MM.1S (cell line): ENCODE data around the gene CLIP4.

Experiments
- DNase-seq: peaks from one replicate; pipeline ENCODE4 v3.0.0-alpha.2; 2015
- H2AFZ ChIP-seq: fragments of 300-600 bp; sonication (generic); 2 replicates; pipeline ENCODE4 v1.6.0; 2016; ENCODE audit warnings: antibody characterized with exemption, low read length
- H3F3A ChIP-seq: fragments of 300-600 bp; sonication (generic); 2 replicates; pipeline ENCODE4 v1.6.1; 2016; ENCODE audit warnings: mild to moderate bottlenecking, antibody characterized with exemption, low read length, moderate library complexity, mixed read lengths; ENCODE audit not compliant: insufficient read depth
- H3K27ac ChIP-seq: fragments of 300-600 bp; sonication (generic); 2 replicates; pipeline ENCODE4 v1.5.1; 2016; ENCODE audit warnings: mild to moderate bottlenecking, low read length
- H3K27me3 ChIP-seq: fragments of 300-600 bp; sonication (generic); replicated peaks from 2 replicates; pipeline ENCODE4 v1.6.0; 2016; ENCODE audit warnings: low read length; ENCODE audit not compliant: insufficient read depth
- H3K36me3 ChIP-seq: fragments of 300-600 bp; sonication (generic); replicated peaks from 2 replicates; pipeline ENCODE4 v1.6.1; 2016; ENCODE audit warnings: mild to moderate bottlenecking, low read length, mixed read lengths; ENCODE audit not compliant: insufficient read depth
- H3K4me1 ChIP-seq: fragments of 300-600 bp; sonication (generic); 2 replicates; pipeline ENCODE4 v1.6.1; 2016; ENCODE audit warnings: low read length, mixed read lengths
- H3K4me2 ChIP-seq: fragments of 300-600 bp; sonication (generic); 2 replicates; pipeline ENCODE4 v1.6.0; 2016; ENCODE audit warnings: low read depth, low read length
- H3K4me3 ChIP-seq: fragments of 300-600 bp; sonication (generic); 2 replicates; pipeline ENCODE4 v1.5.1; 2016; ENCODE audit warnings: low read length, mixed read lengths
- H3K79me2 ChIP-seq: fragments of 300-600 bp; sonication (generic); 2 replicates; pipeline ENCODE4 v1.6.1; 2016; ENCODE audit warnings: mixed run types, low read length, mixed read lengths
- H3K9ac ChIP-seq: fragments of 300-600 bp; sonication (generic); 2 replicates; pipeline ENCODE4 v1.6.1; 2016; ENCODE audit warnings: low read length, mixed read lengths
- H3K9me2 ChIP-seq: fragments of 300-600 bp; sonication (generic); replicated peaks from 2 replicates; pipeline ENCODE4 v1.6.1; 2016; ENCODE audit warnings: mild to moderate bottlenecking, low read length, mixed read lengths; ENCODE audit not compliant: insufficient read depth
- H3K9me3 ChIP-seq: fragments of 300-600 bp; sonication (generic); replicated peaks from 2 replicates; pipeline ENCODE4 v1.6.1; 2016; ENCODE audit warnings: mild to moderate bottlenecking, low read length, mixed read lengths; ENCODE audit not compliant: insufficient read depth
- H4K20me1 ChIP-seq: fragments of 300-600 bp; sonication (generic); 2 replicates; pipeline ENCODE4 v1.6.1; 2016; ENCODE audit warnings: mild to moderate bottlenecking, low read length, moderate library complexity, mixed read lengths; ENCODE audit not compliant: insufficient read depth
- CTCF ChIP-seq: fragments of 300-600 bp; sonication (generic); IDR thresholded peaks from 2 replicates; pipeline ENCODE4 v1.5.1; 2016; ENCODE audit warnings: antibody characterized with exemption, low read length, mixed read lengths
- EZH2 ChIP-seq: fragments of 300-600 bp; sonication (generic); optimal IDR thresholded peaks from 2 replicates; pipeline ENCODE3; 2017; ENCODE audit warnings: low read depth, mild to moderate bottlenecking, antibody characterized with exemption, low read length, mixed read lengths
- EZH2phosphoT487 ChIP-seq: fragments of 300-600 bp; sonication (generic); IDR thresholded peaks from 2 replicates; pipeline ENCODE4 v1.6.1; 2018; ENCODE audit warnings: antibody characterized with exemption, low read length

CLIP4 gene

GRCh38 chr2:29113891-29114321, 1.3 kb upstream of the CLIP4 start:
- H3K36me3 ChIP-seq: no peaks in the 10 kb centered on the region
- H3K9me2 ChIP-seq: no peaks in the 10 kb centered on the region
- H3K27ac ChIP-seq: no peak overlapping the region
- H3K79me2 ChIP-seq: no peaks in the 10 kb centered on the region
- H3K9me3 ChIP-seq: no peaks in the 10 kb centered on the region
- no peak overlapping the region for H3K4me3 ChIP-seq
- H3K4me2 ChIP-seq: no peak overlapping the region
- H2AFZ ChIP-seq: no peak overlapping the region
- H4K20me1 ChIP-seq: no peaks in the 10 kb centered on the region
- peaks cover 11% of the 10 kb centered on the region for H3K4me1 ChIP-seq
- H3F3A ChIP-seq: peaks cover 8% of the 10 kb centered on the region; the same call in 1 of the 2 replicates
- DNase-seq: peak; percentile 39
- TF ChIP-seq EZH2: no peak
- H3K27me3 ChIP-seq: no peaks in the 10 kb centered on the region
- H3K9ac ChIP-seq: no peak overlapping the region

- H3F3A ChIP-seq: peaks cover 8% of the 10 kb centered on the region; the same call in 1 of the 2 replicates
- H3K9me2 ChIP-seq: no peaks in the 10 kb centered on the region
- no peaks in the 10 kb centered on the region for H4K20me1 ChIP-seq
- no peak for DNase-seq
- no peak overlapping the region for H3K4me2 ChIP-seq
- TF ChIP-seq CTCF (no peak), EZH2 (no peak), EZH2phosphoT487 (no peak)
- H3K36me3 ChIP-seq: no peaks in the 10 kb centered on the region
- H3K4me1 ChIP-seq: peaks cover 11% of the 10 kb centered on the region
- H2AFZ ChIP-seq: no peak overlapping the region
- H3K27me3 ChIP-seq: no peaks in the 10 kb centered on the region
- H3K27ac ChIP-seq: no peak overlapping the region
- no peak overlapping the region for H3K9ac ChIP-seq
- no peak overlapping the region for H3K4me3 ChIP-seq
- H3K9me3 ChIP-seq: no peaks in the 10 kb centered on the region
- no peaks in the 10 kb centered on the region for H3K79me2 ChIP-seq
Observed at GRCh38 chr2:29114586-29114945, 649 bp upstream of the CLIP4 start.

- Histone ChIP-seq H3K36me3 (no peaks in the 10 kb centered on the region), H4K20me1 (no peaks in the 10 kb centered on the region), H3F3A (peaks cover 8% of the 10 kb centered on the region; the same call in 1 of the 2 replicates), H3K27me3 (no peaks in the 10 kb centered on the region), H3K9ac (peak overlapping the region; percentile 63), H3K27ac (peak overlapping the region; percentile 37; the same call in 1 of the 2 replicates), H3K79me2 (no peaks in the 10 kb centered on the region), H2AFZ (peak overlapping the region; percentile 73), H3K9me3 (no peaks in the 10 kb centered on the region), H3K9me2 (no peaks in the 10 kb centered on the region), H3K4me2 (peak overlapping the region; percentile 92), H3K4me1 (peaks cover 11% of the 10 kb centered on the region), H3K4me3 (peak overlapping the region; percentile 69)
- TF ChIP-seq CTCF (no peak), EZH2 (no peak), EZH2phosphoT487 (no peak)
- peak; percentile 82 for DNase-seq
Observed at GRCh38 chr2:29115797-29116781, 874 bp downstream of the CLIP4 start.
